IPS DF 19.7 (cell line): Measurements from ENCODE around the gene ALDH1A2.
"Not testable (repeated sequence)": the region's sequence is repeated elsewhere in the genome, so short reads cannot be mapped to it uniquely, and the experiment has no call there.

ENCODE experiments used
- DNase-seq: peaks from one replicate; pipeline ENCODE4 v3.0.0-alpha.2; 2013; ENCODE audit warnings: low read depth, low spot score

ALDH1A2 gene

GRCh38 chr15:58040150-58040549 lies 25.4 kb downstream of the ALDH1A2 start:
- DNase-seq: no peak

- DNase-seq: no peak
These were observed 26.2 kb downstream of the ALDH1A2 start for GRCh38 chr15:58039079-58040035.

GRCh38 chr15:58038426-58039078 lies 27.0 kb downstream of the ALDH1A2 start:
- DNase-seq: no peak

- no peak for DNase-seq
These were observed 27.7 kb downstream of the ALDH1A2 start for GRCh38 chr15:58037723-58038301.

- DNase-seq: no peak
These were observed 28.9 kb downstream of the ALDH1A2 start for GRCh38 chr15:58036579-58036978.

GRCh38 chr15:58028392-58028791 lies 37.1 kb downstream of the ALDH1A2 start:
- not testable (repeated sequence) for DNase-seq

- DNase-seq: no peak
These were observed 39.0 kb downstream of the ALDH1A2 start for GRCh38 chr15:58026552-58026951.

- no peak for DNase-seq
These were observed 39.5 kb downstream of the ALDH1A2 start for GRCh38 chr15:58026051-58026450.

GRCh38 chr15:58021332-58022230 lies 43.9 kb downstream of the ALDH1A2 start:
- no peak for DNase-seq

GRCh38 chr15:58019503-58020376 lies 45.8 kb downstream of the ALDH1A2 start:
- no peak for DNase-seq

- DNase-seq: no peak
These were observed 47.6 kb downstream of the ALDH1A2 start for GRCh38 chr15:58017869-58018268.

GRCh38 chr15:58016581-58017175 lies 48.8 kb downstream of the ALDH1A2 start:
- DNase-seq: no peak

GRCh38 chr15:58015565-58015964 lies 49.9 kb downstream of the ALDH1A2 start:
- no peak for DNase-seq

GRCh38 chr15:58014470-58014869 lies 51.0 kb downstream of the ALDH1A2 start:
- no peak for DNase-seq

GRCh38 chr15:58014040-58014439 lies 51.5 kb downstream of the ALDH1A2 start:
- no peak for DNase-seq

GRCh38 chr15:58010983-58011382 lies 54.5 kb downstream of the ALDH1A2 start:
- no peak for DNase-seq

- no peak for DNase-seq
These were observed 61.7 kb downstream of the ALDH1A2 start for GRCh38 chr15:58003810-58004209.

GRCh38 chr15:58002338-58003126 lies 63.0 kb downstream of the ALDH1A2 start:
- DNase-seq: no peak

- DNase-seq: not testable (repeated sequence)
These were observed 65.8 kb downstream of the ALDH1A2 start for GRCh38 chr15:57999699-58000098.
